ENCODE results near the gene NXN.
"Not testable (repeated sequence)": the region's sequence is repeated elsewhere in the genome, so short reads cannot be mapped to it uniquely, and the experiment has no call there.

Gene NXN

GRCh38 chr17:951325-952132 is 28.0 kb downstream of the NXN start:
- DNase-seq: no peak

GRCh38 chr17:949623-950303 is 29.8 kb downstream of the NXN start:
- no peak for DNase-seq

DNA sequence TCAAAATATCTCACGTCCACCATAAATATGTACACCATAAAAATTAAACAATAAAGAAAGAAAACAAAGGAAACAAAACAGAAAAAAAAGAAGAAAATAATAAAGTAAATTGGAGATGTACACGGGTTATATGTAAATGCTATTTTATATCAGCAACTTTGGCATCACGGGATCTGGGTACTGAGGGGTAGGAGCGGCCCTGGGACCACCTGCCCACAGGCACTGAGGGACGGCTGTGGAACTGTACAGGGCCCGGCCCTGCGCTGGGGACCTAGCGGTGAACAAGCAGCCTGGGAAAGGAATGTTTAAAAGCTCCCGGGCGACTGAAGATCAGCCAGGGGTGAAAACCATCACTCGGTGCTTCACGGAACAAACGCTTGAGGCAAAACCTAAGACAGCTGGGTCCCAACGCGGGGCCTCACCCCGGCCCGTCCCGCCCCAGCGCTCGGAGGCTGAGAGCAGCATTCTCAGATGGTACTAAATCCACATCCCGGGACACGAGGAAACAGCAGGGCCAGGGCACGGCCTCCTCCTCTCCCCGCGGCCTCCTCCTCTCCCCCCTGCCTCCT is 31.2 kb downstream of the NXN start:
- DNase-seq: no peak

DNA sequence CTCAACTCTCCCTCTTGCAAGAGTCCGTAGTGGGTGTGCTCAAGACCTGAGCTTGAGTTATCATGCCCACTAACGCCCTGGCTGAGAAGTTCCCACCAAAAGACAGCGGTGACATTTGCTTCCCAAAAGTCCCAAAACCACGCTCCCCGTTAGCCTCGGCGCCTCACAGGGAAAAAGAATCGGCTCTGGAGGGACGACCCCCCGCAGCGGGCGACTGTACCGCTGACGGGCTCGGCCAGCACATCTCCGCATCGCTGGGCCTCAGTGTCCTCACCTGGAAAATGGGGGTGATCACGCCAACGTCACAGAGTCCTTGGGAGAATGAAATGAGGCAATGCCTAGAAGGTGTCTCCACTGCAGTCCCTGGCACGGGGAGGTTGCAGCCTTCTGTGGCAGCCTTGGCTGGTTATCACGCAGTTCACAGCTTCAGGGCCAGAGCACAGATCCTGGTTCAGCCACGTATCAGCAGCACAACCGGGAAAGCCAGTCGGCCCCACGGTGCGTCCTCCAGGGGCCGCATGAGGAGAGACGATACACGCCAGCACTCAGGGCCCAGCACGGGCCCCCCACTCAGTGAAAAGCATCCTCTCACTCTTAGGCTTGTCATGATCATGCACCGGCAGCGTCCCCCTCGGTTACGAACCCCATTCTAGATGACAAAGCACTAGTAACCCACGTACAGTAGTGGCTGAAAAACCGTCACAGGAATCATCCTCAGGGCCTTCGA is 32.9 kb downstream of the NXN start:
- no peak for DNase-seq

DNA sequence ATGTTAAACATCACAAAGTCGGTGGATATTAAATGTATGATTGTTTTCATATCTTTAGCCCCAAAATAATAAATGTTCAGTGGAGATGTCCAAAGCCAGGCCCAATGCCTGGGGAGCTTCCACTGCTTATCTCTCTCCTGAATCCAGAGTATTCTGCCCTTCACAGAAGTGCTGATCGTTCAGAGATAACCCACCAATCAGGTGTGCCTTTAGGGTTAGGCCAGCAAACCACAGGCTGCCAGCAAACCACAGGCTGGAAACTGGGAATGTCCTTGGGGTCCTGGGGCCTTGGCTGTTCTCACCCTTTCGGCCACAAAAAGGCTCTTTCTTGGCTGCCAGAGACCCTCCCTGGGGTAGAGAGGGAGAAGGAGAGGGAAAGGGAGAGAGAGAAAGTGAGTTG is 33.9 kb downstream of the NXN start:
- DNase-seq: no peak

DNA sequence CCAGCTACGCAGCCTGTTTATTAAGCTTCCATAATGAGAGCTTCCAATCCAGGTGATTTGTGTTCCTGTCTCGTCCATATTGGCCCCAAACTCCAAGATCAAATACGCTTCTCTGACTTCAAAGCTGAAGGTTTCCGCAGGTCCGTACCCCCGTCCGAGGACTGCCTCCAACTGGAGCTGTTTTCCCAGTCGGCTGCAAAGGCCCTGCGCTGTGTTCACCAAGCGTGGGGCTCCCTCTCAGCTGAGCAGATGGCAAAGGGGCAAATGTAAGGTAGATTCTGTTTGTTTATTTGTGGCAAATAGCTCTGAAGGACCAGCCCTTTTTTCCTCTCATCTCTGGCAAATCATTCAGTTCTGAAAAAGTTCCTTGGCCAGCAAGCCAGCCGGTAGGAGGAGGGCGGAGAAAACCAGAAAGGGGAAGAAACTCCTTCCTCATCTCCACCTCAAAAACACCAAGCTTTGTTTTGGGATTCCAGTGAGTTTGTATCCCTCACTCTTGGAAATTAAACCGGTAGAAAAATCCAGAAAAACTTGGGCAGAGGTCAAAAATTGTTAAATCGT is 35.2 kb downstream of the NXN start:
- DNase-seq: no peak

DNA sequence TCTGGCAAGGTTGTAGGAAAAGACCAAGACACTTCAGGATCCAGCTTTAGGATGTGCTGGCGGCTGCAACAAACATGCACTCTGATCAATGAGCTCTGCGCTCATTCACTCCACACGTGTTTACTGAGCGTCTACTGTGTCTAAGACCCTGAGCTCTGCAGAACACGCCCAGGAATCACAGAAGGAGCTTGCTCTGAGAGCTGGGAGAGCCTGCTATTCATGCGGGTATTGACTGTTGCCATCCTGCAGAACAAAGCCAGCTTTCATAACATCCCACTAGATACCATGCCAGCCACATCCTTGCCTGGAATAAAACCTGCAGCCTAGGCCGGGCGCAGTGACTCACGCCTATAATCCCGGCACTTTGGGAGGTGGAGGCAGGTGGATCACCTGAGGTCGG is 44.1 kb downstream of the NXN start:
- no peak for DNase-seq

DNA sequence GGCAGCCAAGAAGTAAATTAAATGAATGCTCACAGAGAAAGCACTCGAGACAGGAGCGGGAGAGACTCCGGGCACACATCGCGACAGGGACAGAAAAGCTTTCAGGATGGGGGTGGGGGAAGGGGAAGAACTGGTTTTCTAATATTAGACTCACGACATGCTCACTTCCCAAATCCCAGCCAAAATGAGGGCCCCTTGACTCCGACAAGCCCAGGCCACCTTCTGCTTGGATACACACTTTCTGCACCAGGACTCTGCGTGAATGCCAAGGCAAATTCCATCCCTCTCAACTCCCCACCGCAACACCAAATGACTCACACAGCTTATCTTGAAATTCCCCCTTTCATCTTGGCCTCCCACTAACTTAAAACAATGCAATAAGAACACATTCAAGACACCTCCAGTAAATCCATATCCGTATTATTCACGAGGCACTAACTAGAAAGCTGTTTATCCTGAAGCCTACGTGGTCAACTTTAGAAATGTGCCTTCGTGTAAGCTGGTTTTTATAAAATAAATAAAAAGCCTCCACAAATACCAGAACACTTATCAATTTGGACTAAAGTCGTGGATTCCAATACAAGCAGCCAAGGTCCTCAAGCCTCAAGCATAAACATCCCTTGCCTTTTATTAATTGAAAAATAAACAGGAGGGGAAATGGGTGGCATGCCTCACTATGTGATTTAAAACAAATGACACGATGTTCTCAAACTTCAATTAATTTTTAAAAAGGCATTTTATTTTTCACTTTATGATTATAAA is 46.1 kb downstream of the NXN start:
- DNase-seq: no peak

DNA sequence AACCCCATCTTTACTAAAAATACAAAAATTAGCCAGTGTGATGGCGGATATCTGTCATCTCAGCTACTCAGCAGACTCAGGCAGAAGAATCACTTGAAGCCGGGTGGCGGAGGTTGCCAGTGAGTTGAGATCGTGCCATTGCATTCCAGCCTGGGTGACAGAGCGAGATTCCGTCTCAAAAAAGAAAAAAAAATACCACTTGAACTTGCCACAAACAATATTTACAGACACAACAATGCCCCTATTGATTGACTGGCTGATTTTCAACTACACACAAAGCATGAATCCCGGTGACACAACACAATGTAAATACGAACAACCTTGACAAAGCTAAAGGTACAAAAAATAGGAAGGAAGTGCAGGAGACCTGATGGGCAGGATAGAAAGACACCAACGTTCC is 49.3 kb downstream of the NXN start:
- no peak for DNase-seq

GRCh38 chr17:929586-929985 is 50.0 kb downstream of the NXN start:
- DNase-seq: no peak

DNA sequence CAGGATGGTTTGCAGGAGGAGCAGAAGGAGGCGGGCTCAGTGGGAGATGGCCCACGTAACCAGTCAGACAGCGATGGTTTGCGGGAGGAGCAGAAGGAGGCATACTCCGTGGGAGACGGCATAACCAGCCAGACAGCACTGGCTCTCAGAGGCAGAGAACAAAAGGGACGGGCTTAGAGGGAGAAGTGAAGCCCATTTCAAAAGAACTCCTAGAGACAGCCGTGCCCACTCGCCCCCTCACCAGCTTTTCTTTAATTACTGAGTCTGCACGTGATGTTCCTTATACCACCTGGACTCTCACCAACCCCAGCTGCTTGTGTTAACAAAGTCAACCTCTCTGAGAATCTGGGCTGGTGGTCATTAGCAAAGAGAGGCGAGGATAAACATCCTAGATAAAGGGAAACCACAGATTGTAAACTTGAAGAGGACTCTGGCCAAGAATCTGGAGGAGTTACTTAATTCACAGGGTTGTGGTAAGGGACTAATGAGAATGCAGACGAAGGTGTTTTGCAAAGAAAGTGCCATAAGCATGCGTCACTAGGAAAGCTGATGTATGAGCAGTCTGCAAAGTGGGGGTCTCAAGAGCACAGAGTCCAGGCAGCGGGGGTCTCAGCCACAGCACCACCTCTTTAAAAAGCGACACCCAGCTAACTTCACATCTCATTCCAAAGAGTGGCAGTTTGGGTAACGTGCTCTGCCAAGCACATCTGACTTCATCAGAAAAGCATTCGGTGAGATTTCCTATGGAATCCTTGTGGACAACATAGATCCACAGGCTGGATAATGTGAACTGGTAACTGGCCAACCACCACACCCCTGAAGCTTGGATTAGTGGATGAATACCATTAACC is 51.7 kb downstream of the NXN start:
- no peak for DNase-seq

GRCh38 chr17:925817-926216 is 53.8 kb downstream of the NXN start:
- DNase-seq: no peak

GRCh38 chr17:924711-925475 is 54.7 kb downstream of the NXN start:
- DNase-seq: no peak

DNA sequence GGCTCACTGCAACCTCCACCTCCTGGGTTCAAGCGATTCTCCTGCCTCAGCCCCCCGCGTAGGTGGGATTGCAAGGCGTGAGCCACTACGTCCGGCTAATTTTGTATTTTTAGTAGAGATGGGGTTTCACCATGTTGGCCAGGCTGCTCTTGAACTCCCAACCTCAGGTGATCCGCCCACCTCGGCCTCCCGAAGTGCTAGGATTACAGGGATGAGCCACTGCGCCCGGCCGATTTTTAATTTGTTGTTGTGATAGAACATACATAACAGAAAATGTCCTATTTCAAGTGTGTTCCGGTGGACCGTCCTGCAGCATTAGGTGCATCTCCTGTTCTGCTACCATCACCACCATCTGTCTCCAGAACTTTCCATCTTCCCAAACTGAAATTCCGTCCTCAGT is 55.3 kb downstream of the NXN start:
- DNase-seq: not testable (repeated sequence)

GRCh38 chr17:923633-924032 is 55.9 kb downstream of the NXN start:
- no peak for DNase-seq

DNA sequence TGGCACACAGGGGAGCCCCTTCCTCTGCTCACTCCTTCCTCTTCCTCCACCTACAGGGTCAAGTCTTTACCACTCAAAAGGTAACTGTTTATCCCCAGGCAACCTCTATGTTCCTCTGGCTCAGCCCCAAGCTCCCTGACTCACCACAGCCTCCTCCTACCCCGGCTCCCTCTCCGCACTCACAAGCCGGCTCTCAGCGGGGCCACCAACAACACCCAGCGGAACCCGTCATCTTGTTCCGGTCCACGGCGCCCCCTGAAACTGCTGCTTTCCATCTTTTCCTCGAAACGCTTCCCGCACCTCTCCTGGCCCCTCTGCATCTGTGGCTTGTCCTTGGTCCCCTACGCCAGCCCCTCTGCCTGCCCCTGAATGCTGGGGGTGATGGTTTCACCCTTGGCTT is 58.4 kb downstream of the NXN start:
- no peak for DNase-seq

- no peak for DNase-seq
These were observed 59.4 kb downstream of the NXN start for GRCh38 chr17:920190-920589.

DNA sequence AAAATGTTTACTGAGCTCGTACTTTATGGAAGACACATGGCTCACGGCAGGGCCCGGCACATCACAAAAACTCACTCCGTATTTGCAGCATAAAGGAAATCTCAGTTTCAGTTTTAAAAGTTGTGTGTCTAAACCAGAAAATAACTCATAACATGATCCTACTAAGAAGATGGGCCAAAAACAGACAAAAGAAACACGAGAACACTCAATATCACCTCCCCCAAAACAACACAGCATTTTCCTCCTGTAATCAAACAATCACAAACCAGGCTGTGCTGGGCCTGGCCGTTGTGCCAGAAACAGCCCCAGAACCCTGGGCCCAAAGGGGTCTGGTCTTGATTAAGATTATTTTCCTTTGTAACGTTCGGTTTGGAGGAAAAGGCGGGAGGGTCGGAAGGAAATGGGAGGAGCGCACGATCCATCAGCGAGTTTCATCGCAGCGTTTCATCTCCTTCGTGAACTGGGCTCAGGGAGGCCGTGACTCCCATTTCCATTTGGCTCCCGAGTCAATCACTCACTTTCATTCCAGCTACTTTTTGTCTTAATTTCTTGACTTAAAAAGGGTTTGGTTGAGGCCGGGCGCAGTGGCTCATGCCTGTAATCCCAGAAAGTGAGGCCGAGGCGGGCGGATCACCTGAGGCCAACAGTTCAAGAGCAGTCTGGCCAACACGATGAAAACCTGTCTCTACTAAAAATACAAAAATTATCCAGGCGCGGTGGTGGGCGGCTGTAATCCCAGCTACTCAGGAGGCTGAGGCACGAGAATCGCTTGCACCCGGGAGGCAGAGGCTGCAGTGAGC is 61.4 kb downstream of the NXN start:
- DNase-seq: no peak

DNA sequence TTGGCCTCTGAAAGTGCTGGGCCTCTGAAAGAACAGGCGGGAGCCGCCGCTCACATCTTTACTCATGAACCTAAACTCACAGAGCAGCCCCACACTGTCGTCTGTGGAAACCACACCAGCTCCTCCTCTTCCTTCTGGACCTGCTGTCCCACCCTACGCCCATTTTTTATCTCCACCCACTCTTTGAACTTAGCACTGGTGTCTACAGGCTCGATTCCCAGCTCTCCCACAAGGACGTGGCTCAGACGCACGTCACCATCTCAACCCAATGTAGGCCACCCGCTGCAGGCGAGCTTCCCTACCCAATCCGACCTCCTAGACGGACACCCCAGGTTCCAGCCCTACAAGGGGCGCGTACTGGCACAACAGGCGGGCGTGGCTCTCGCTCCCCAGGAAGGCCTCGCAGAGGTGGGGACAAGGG is 62.2 kb downstream of the NXN start:
- no peak for DNase-seq

- no peak for DNase-seq
These were observed 63.3 kb downstream of the NXN start for GRCh38 chr17:916315-916714.

Measured in NCI-H510A treated with DMSO at 0.1 percent for 48 hours (cell line).